Astrocyte (in vitro differentiated cells and primary cell): ENCODE data around the gene SLC25A21. TPM values are rescaled to one million over a fixed set of nuclear protein-coding genes. Genes with fewer than 3 reads are reported as not detected.
"Not testable (repeated sequence)": the region's sequence is repeated elsewhere in the genome, so short reads cannot be mapped to it uniquely, and the experiment has no call there.

Source experiments
- DNase-seq: peaks from one replicate; pipeline ENCODE4 v3.0.0-alpha.2; 2010; ENCODE audit warnings: low read depth
- FAIRE-seq: peaks from 2 replicates; lab custom pipeline; 2011; peaks lifted over from hg19 to GRCh38; lab: Jason Lieb, UNC
- H2AFZ ChIP-seq: 2 replicates; pipeline ENCODE4 v1.6.0; 2012; ENCODE audit warnings: low read depth, low read length, inconsistent platforms
- H3K27ac ChIP-seq: 2 replicates; pipeline ENCODE4 v1.5.1; 2011; ENCODE audit warnings: low read depth, low read length, inconsistent platforms
- H3K27me3 ChIP-seq: 2 replicates; pipeline ENCODE4 v1.6.0; 2011; ENCODE audit warnings: low read length, inconsistent platforms; ENCODE audit not compliant: insufficient read depth
- H3K36me3 ChIP-seq: 2 replicates; pipeline ENCODE4 v1.5.1; 2011; ENCODE audit warnings: low read length, inconsistent platforms; ENCODE audit not compliant: insufficient read depth
- H3K4me1 ChIP-seq: 2 replicates; pipeline ENCODE4 v1.5.1; 2011; ENCODE audit warnings: low read length, inconsistent platforms; ENCODE audit not compliant: insufficient read depth
- H3K4me2 ChIP-seq: 2 replicates; pipeline ENCODE4 v1.6.0; 2012; ENCODE audit warnings: low read length, inconsistent platforms
- H3K4me3 ChIP-seq: 2 replicates; pipeline ENCODE4 v1.5.1; 2011; ENCODE audit warnings: low read depth, mild to moderate bottlenecking, low read length, inconsistent platforms; ENCODE audit not compliant: insufficient read depth
- H3K79me2 ChIP-seq: 2 replicates; pipeline ENCODE4 v1.6.0; 2012; ENCODE audit warnings: mild to moderate bottlenecking, low read length, inconsistent platforms; ENCODE audit not compliant: insufficient read depth
- H3K9ac ChIP-seq: 2 replicates; pipeline ENCODE4 v1.6.0; 2012; ENCODE audit warnings: mild to moderate bottlenecking, low read length, inconsistent platforms
- H3K9me3 ChIP-seq: 2 replicates; pipeline ENCODE4 v1.5.1; 2012; ENCODE audit warnings: low read depth, mild to moderate bottlenecking, low read length, inconsistent platforms; ENCODE audit not compliant: insufficient read depth
- H4K20me1 ChIP-seq: 2 replicates; pipeline ENCODE4 v1.6.0; 2012; ENCODE audit warnings: low read length, inconsistent platforms; ENCODE audit not compliant: insufficient read depth
- H3K27ac Mint-ChIP-seq: one replicate; pipeline ENCODE4 v1.8.0; 2021; ENCODE audit warnings: mild to moderate bottlenecking, mixed read lengths; ENCODE audit not compliant: unreplicated experiment
- H3K27me3 Mint-ChIP-seq: one replicate; pipeline ENCODE4 v1.8.0; 2021; ENCODE audit warnings: low read depth, mixed read lengths; ENCODE audit not compliant: unreplicated experiment
- H3K36me3 Mint-ChIP-seq: one replicate; pipeline ENCODE4 v1.8.0; 2021; ENCODE audit warnings: low read depth, mixed read lengths; ENCODE audit not compliant: unreplicated experiment
- H3K4me1 Mint-ChIP-seq: one replicate; pipeline ENCODE4 v1.8.0; 2021; ENCODE audit warnings: low read depth, mixed read lengths; ENCODE audit not compliant: unreplicated experiment
- H3K4me3 Mint-ChIP-seq: one replicate; pipeline ENCODE4 v1.8.0; 2021; ENCODE audit warnings: mild to moderate bottlenecking, moderate library complexity, mixed read lengths; ENCODE audit not compliant: unreplicated experiment
- H3K9me3 Mint-ChIP-seq: one replicate; pipeline ENCODE4 v1.8.0; 2021; ENCODE audit warnings: mild to moderate bottlenecking, mixed read lengths; ENCODE audit not compliant: unreplicated experiment
- CTCF ChIP-seq: IDR thresholded peaks from 2 replicates; pipeline ENCODE4 v1.5.1; 2011; ENCODE audit warnings: low read depth, mild to moderate bottlenecking, inconsistent platforms, low read length, moderate library complexity; ENCODE audit not compliant: insufficient read depth
- EZH2 ChIP-seq: IDR thresholded peaks from 2 replicates; pipeline ENCODE4 v1.6.1; 2012; ENCODE audit warnings: mild to moderate bottlenecking, low read length, inconsistent platforms; ENCODE audit not compliant: insufficient read depth
- total RNA-seq: library from RNA; stranded (reverse); gene quantifications from 2 replicates; pipeline ENCODE4 v1.2.1, GENCODE V29; 2021

SLC25A21 gene
- total RNA-seq, 1 donor from 2014 or later, result 1.5 TPM

- Mint-ChIP-seq H3K9me3 (peaks cover 6% of the 10 kb centered on the region), H3K4me3 (no peak overlapping the region), H3K27me3 (no peaks in the 10 kb centered on the region), H3K4me1 (peaks cover 5% of the 10 kb centered on the region), H3K27ac (no peak overlapping the region), H3K36me3 (peaks cover 10% of the 10 kb centered on the region)
- H3K4me1 ChIP-seq, result no peaks in the 10 kb centered on the region
- H3K27ac ChIP-seq, result no peak overlapping the region
- FAIRE-seq (no peak), DNase-seq (no peak)
- no peak for TF ChIP-seq EZH2
- no peak for TF ChIP-seq CTCF
- H3K79me2 ChIP-seq, result no peaks in the 10 kb centered on the region
- H3K4me2 ChIP-seq, result no peak overlapping the region
- H4K20me1 ChIP-seq, result no peaks in the 10 kb centered on the region
- no peaks in the 10 kb centered on the region for H3K9me3 ChIP-seq
- H3K27me3 ChIP-seq, result no peaks in the 10 kb centered on the region
- no peak overlapping the region for H2AFZ ChIP-seq
- H3K36me3 ChIP-seq, result no peaks in the 10 kb centered on the region
- no peak overlapping the region for H3K4me3 ChIP-seq
- no peak overlapping the region for H3K9ac ChIP-seq
Measured at GRCh38 chr14:37213016-37213415, 40.6 kb upstream of the SLC25A21 start.

- H3K36me3 Mint-ChIP-seq, result peaks cover 15% of the 10 kb centered on the region
- Histone ChIP-seq H3K27me3 (no peaks in the 10 kb centered on the region), H3K4me3 (no peak overlapping the region)
Measured at GRCh38 chr14:37210448-37210847, 38.0 kb upstream of the SLC25A21 start.

GRCh38 chr14:37209617-37210016 lies 37.2 kb upstream of the SLC25A21 start:
- not testable (repeated sequence) for H3K27me3 ChIP-seq, H3K9ac ChIP-seq, H3K4me3 ChIP-seq, H3K27ac ChIP-seq, H3K4me2 ChIP-seq, H3K9me3 ChIP-seq, H2AFZ ChIP-seq, FAIRE-seq, H3K27me3 Mint-ChIP-seq, H3K79me2 ChIP-seq, H3K36me3 ChIP-seq, H3K27ac Mint-ChIP-seq, H4K20me1 ChIP-seq, DNase-seq, H3K4me1 Mint-ChIP-seq, H3K4me1 ChIP-seq, H3K4me3 Mint-ChIP-seq
- peaks cover 15% of the 10 kb centered on the region for H3K36me3 Mint-ChIP-seq
- H3K9me3 Mint-ChIP-seq, result peaks cover 22% of the 10 kb centered on the region

More at GRCh38 chr14:37210448-37210847, 38.0 kb upstream of the SLC25A21 start:
- Mint-ChIP-seq H3K27me3 (no peaks in the 10 kb centered on the region), H3K4me3 (no peak overlapping the region), H3K9me3 (peaks cover 16% of the 10 kb centered on the region), H3K4me1 (peaks cover 5% of the 10 kb centered on the region), H3K27ac (no peak overlapping the region)
- Histone ChIP-seq H4K20me1 (no peaks in the 10 kb centered on the region), H3K4me2 (no peak overlapping the region), H3K4me1 (no peaks in the 10 kb centered on the region), H3K27ac (no peak overlapping the region), H3K9ac (no peak overlapping the region), H3K36me3 (no peaks in the 10 kb centered on the region), H2AFZ (no peak overlapping the region), H3K79me2 (peaks cover 8% of the 10 kb centered on the region), H3K9me3 (peaks cover 4% of the 10 kb centered on the region)
- DNase-seq (no peak), FAIRE-seq (no peak)
- TF ChIP-seq CTCF (no peak), EZH2 (no peak)

GRCh38 chr14:37205623-37206605 lies 33.5 kb upstream of the SLC25A21 start:
- not testable (repeated sequence) for H3K27me3 Mint-ChIP-seq, H3K4me2 ChIP-seq, H3K4me1 Mint-ChIP-seq, H3K9me3 ChIP-seq, H3K79me2 ChIP-seq, H3K4me3 ChIP-seq, H3K27ac ChIP-seq, H3K27me3 ChIP-seq, H3K4me1 ChIP-seq, FAIRE-seq, DNase-seq, H4K20me1 ChIP-seq, H3K36me3 ChIP-seq, H3K9ac ChIP-seq, H3K27ac Mint-ChIP-seq, H3K4me3 Mint-ChIP-seq, H2AFZ ChIP-seq
- peaks cover 20% of the 10 kb centered on the region for H3K9me3 Mint-ChIP-seq
- H3K36me3 Mint-ChIP-seq, result peaks cover 13% of the 10 kb centered on the region
